GM10266 (cell line): ENCODE measurements around the gene SFI1.

Experiments
- DNase-seq: peaks from one replicate; pipeline ENCODE4 v3.0.0; 2012; ENCODE audit errors: extremely low spot score
- TF ChIP-seq, protein P1 (sequence below): IDR thresholded peaks from 2 replicates; pipeline ENCODE4 v1.5.1; 2012; ENCODE audit warnings: mild to moderate bottlenecking, low read depth; ENCODE audit not compliant: control insufficient read depth, insufficient read depth; ENCODE audit errors: missing control alignments

Gene SFI1

GRCh38 chr22:31625661-31626426, 129.5 kb downstream of the SFI1 start:
- TF ChIP-seq, protein P1, sequence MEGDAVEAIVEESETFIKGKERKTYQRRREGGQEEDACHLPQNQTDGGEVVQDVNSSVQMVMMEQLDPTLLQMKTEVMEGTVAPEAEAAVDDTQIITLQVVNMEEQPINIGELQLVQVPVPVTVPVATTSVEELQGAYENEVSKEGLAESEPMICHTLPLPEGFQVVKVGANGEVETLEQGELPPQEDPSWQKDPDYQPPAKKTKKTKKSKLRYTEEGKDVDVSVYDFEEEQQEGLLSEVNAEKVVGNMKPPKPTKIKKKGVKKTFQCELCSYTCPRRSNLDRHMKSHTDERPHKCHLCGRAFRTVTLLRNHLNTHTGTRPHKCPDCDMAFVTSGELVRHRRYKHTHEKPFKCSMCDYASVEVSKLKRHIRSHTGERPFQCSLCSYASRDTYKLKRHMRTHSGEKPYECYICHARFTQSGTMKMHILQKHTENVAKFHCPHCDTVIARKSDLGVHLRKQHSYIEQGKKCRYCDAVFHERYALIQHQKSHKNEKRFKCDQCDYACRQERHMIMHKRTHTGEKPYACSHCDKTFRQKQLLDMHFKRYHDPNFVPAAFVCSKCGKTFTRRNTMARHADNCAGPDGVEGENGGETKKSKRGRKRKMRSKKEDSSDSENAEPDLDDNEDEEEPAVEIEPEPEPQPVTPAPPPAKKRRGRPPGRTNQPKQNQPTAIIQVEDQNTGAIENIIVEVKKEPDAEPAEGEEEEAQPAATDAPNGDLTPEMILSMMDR, result no peak
- DNase-seq, result no peak

DNA sequence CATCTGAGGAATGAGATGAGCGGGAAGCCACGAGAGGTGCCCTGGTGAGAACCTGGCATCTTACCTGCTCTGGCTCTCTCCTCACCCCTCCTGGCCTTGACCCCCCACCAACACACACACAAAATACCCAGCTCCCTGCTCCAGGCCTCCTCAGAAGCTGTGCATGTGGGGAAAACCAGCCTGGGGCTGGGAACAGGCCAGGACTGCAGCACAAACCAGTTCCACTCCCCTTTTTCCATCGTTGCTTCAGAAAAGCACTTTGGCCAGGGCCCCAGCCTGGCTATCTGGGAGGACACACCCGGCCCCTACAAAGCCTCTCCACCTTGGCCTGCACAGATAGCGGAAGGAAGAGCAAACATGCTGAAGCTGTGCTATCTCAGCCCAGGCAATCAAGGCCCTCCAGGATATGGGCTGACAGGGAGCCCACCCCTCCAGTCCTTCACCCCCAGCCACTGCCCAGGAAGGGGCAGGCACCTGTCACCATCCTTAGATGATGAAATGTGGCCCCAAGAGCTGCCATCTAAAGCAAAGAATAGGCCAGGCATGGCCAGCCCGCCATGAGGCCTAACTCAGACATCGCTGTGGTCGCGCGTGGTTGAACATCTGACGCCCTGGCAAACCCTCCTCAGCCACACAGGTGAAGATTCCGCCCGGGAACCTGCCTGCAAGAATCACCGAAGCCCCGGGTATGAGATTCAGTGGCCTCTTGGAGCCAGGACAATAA, 130.3 kb downstream of the SFI1 start:
- no peak for DNase-seq

GRCh38 chr22:31627223-31627731, 130.9 kb downstream of the SFI1 start:
- TF ChIP-seq, protein P1, result no peak
- no peak for DNase-seq

More for the DNA sequence above, 130.3 kb downstream of the SFI1 start:
- TF ChIP-seq, protein P1, result no peak

- no peak for DNase-seq
- TF ChIP-seq, protein P1, result no peak
Measured at GRCh38 chr22:31628362-31628761, 132.0 kb downstream of the SFI1 start.

DNA sequence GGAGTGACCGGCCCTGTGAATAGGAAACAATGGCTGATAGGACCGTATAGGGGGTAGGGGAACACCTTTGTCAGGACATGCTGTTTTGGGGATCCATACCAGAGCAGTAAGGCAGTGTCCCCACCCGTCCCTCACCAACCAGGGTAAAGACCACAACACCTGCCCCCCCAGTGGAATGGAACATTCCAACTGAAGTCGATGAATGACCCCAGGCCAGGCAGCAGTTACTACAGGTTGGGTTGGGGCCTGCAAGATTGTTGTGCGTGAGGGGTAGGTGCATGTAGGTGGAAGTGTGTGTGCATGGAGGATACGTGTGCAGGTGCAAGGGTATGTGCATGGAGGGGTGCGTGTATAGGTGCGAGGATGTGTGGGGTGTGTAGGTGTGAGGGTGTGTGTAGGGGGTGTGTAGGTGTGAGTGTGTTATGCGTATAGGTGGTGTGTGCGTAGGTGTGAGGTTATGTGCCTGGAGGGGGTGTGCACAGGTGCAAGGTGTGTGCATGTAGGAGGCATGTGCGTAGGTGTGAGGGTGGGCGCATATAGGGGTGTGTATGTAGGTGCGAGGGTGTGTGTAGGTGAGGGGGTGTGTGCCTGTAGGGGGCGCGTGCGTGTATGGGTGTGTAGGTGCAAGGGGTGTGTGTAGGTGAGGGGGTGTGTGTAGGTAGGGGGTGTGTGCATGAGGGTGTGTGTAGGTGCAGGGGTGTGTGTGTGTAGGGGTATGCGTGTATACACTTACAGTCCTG, 132.8 kb downstream of the SFI1 start:
- no peak for DNase-seq

GRCh38 chr22:31629741-31630184, 133.4 kb downstream of the SFI1 start:
- TF ChIP-seq, protein P1, result no peak
- no peak for DNase-seq

More for the DNA sequence above, 132.8 kb downstream of the SFI1 start:
- TF ChIP-seq, protein P1, result no peak
